GM13976 (cell line): Measurements from ENCODE around the gene BRSK2.
"Not testable (repeated sequence)": the region's sequence is repeated elsewhere in the genome, so short reads cannot be mapped to it uniquely, and the experiment has no call there.

Experiments
- DNase-seq: peaks from one replicate; pipeline ENCODE4 v3.0.0; 2012; ENCODE audit warnings: low spot score
- CTCF ChIP-seq: IDR thresholded peaks from 2 replicates; pipeline ENCODE4 v1.5.1; 2012; ENCODE audit warnings: borderline replicate concordance, mild to moderate bottlenecking; ENCODE audit not compliant: insufficient read depth; ENCODE audit errors: extremely low read depth, missing control alignments, control extremely low read depth
- in situ Hi-C: fragments of 300-500 bp; cut with MboI; formaldehyde crosslinking; loops from one replicate; pipeline ENCODE4 v1.12.0; 2022; ENCODE audit warnings: low sequenced_read_pairs, mixed read lengths, inconsistent platforms; ENCODE audit not compliant: unreplicated experiment

The BRSK2 gene

GRCh38 chr11:1405186-1406020, 15.7 kb downstream of the BRSK2 start:
- no peak for TF ChIP-seq CTCF
- in situ Hi-C loops = no loop called here
- DNase-seq = no peak

- in situ Hi-C loops = no loop called here
- no peak for DNase-seq
- TF ChIP-seq CTCF = no peak
Measured at GRCh38 chr11:1406571-1407485, 17.1 kb downstream of the BRSK2 start.

GRCh38 chr11:1407668-1408067, 17.9 kb downstream of the BRSK2 start:
- DNase-seq = no peak
- in situ Hi-C loops = no loop called here
- no peak for TF ChIP-seq CTCF

- in situ Hi-C loops = no loop called here
- no peak for DNase-seq
- no peak for TF ChIP-seq CTCF
Measured at GRCh38 chr11:1408346-1408745, 18.6 kb downstream of the BRSK2 start.

GRCh38 chr11:1409108-1409851, 19.5 kb downstream of the BRSK2 start:
- no peak for TF ChIP-seq CTCF
- DNase-seq = no peak
- in situ Hi-C loops = no loop called here

- in situ Hi-C loops, DNase-seq: not testable (repeated sequence)
Measured at GRCh38 chr11:1409852-1410125, 20.1 kb downstream of the BRSK2 start.
